ENCODE results near the gene FOXN1.

The FOXN1 gene

GRCh38 chr17:28499684-28500357 is 6.3 kb upstream of the FOXN1 start:
- TF ChIP-seq CTCF (IDR thresholded peaks at IDR 0.05; ENCODE audit: borderline replicate concordance, control extremely low read depth, extremely low read depth, insufficient read depth, missing control alignments) = no peak
- in situ Hi-C loops (cut with MboI; ENCODE audit: low sequenced_read_pairs, unreplicated experiment) = loop anchor here (10.0 kb wide), 1 partner anchor 45 kb away; no protein-coding TSS in a partner anchor
- DNase-seq (ENCODE audit: low spot score) = no peak

GRCh38 chr17:28500712-28501379 is 5.3 kb upstream of the FOXN1 start:
- TF ChIP-seq CTCF (IDR thresholded peaks at IDR 0.05; ENCODE audit: borderline replicate concordance, control extremely low read depth, extremely low read depth, insufficient read depth, missing control alignments) = no peak
- DNase-seq (ENCODE audit: low spot score) = peak; percentile 87
- in situ Hi-C loops (cut with MboI; ENCODE audit: low sequenced_read_pairs, unreplicated experiment) = no loop called here

GRCh38 chr17:28501421-28502284 is 4.5 kb upstream of the FOXN1 start:
- TF ChIP-seq CTCF (IDR thresholded peaks at IDR 0.05; ENCODE audit: borderline replicate concordance, control extremely low read depth, extremely low read depth, insufficient read depth, missing control alignments) = no peak
- in situ Hi-C loops (cut with MboI; ENCODE audit: low sequenced_read_pairs, unreplicated experiment) = no loop called here
- DNase-seq (ENCODE audit: low spot score) = no peak

- in situ Hi-C loops (cut with MboI; ENCODE audit: low sequenced_read_pairs, unreplicated experiment) = no loop called here
- DNase-seq (ENCODE audit: low spot score) = no peak
- TF ChIP-seq CTCF (IDR thresholded peaks at IDR 0.05; ENCODE audit: borderline replicate concordance, control extremely low read depth, extremely low read depth, insufficient read depth, missing control alignments) = no peak
Measured at GRCh38 chr17:28503420-28503819, 2.7 kb upstream of the FOXN1 start.

- in situ Hi-C loops (cut with MboI; ENCODE audit: low sequenced_read_pairs, unreplicated experiment) = no loop called here
- no peak for TF ChIP-seq CTCF (IDR thresholded peaks at IDR 0.05; ENCODE audit: borderline replicate concordance, control extremely low read depth, extremely low read depth, insufficient read depth, missing control alignments)
- no peak for DNase-seq (ENCODE audit: low spot score)
Measured at GRCh38 chr17:28506763-28507487, 777 bp downstream of the FOXN1 start.
